GM19324 (cell line): ENCODE results near the gene CYB561.

Experiments used
- ATAC-seq: cut with Tn5 transposase; IDR thresholded peaks from one replicate; pipeline ENCODE4 v1.9.1; 2021; ENCODE audit warnings: mild to moderate bottlenecking, moderate library complexity; ENCODE audit not compliant: unreplicated experiment, low FRiP score

CYB561 gene

GRCh38 chr17:63452046-63452961 is 6.2 kb upstream of the CYB561 start:
- ATAC-seq = no peak

GRCh38 chr17:63451150-63451549 is 5.0 kb upstream of the CYB561 start:
- no peak for ATAC-seq

- ATAC-seq = no peak
Observed at GRCh38 chr17:63450551-63450950, 4.4 kb upstream of the CYB561 start.

GRCh38 chr17:63448655-63449054 is 2.5 kb upstream of the CYB561 start:
- ATAC-seq = no peak

- ATAC-seq = no peak
Observed at GRCh38 chr17:63447471-63448009, 1.4 kb upstream of the CYB561 start.

GRCh38 chr17:63446753-63447470 is 806 bp upstream of the CYB561 start:
- peak; percentile 13 for ATAC-seq

GRCh38 chr17:63445571-63445953 is 544 bp downstream of the CYB561 start:
- ATAC-seq = peak; percentile 26

GRCh38 chr17:63445065-63445464 is 1.0 kb downstream of the CYB561 start:
- no peak for ATAC-seq

- ATAC-seq = no peak
Observed at GRCh38 chr17:63444457-63444856, 1.6 kb downstream of the CYB561 start.

- no peak for ATAC-seq
Observed at GRCh38 chr17:63443053-63443452, 3.1 kb downstream of the CYB561 start.

GRCh38 chr17:63442549-63443035 is 3.5 kb downstream of the CYB561 start:
- ATAC-seq = no peak

GRCh38 chr17:63442074-63442473 is 4.0 kb downstream of the CYB561 start:
- no peak for ATAC-seq

GRCh38 chr17:63441654-63442053 is 4.5 kb downstream of the CYB561 start:
- no peak for ATAC-seq

GRCh38 chr17:63440770-63441335 is 5.3 kb downstream of the CYB561 start:
- ATAC-seq = no peak

- no peak for ATAC-seq
Observed at GRCh38 chr17:63440127-63440769, 5.9 kb downstream of the CYB561 start.

GRCh38 chr17:63439687-63440086 is 6.4 kb downstream of the CYB561 start:
- no peak for ATAC-seq

- no peak for ATAC-seq
Observed at GRCh38 chr17:63438092-63439051, 7.7 kb downstream of the CYB561 start.

GRCh38 chr17:63437287-63438091 is 8.6 kb downstream of the CYB561 start:
- no peak for ATAC-seq
